Right ventricle myocardium inferior (tissue), 1 donor: Measurements from ENCODE around the gene MED9. TPM values are rescaled to one million over a fixed set of nuclear protein-coding genes. Genes with fewer than 3 reads are reported as not detected.
A peak's percentile ranks its signal among the peaks of the same experiment; 100 is the strongest.

Experiments used
- ATAC-seq: fragments of 200-7000 bp; cut with Tn5 transposase; one replicate; pipeline ENCODE4 v1.9.1; 2020; ENCODE audit warnings: mild to moderate bottlenecking, moderate library complexity
- DNase-seq: peaks from one replicate; pipeline ENCODE4 v3.0.0; 2021; ENCODE audit errors: missing footprints
- intact Hi-C: fragments of 100-400 bp; cut with DNase I; formaldehyde crosslinking; loops from one replicate; pipeline ENCODE4 v1.11.0; 2022
- total RNA-seq: library from RNA; stranded (reverse); fragmentation: NEBNext Ultra II Directional; extraction: Animal tissue kit (Norgen Biotek cat#: 25700); gene quantifications from one replicate; pipeline ENCODE4 v1.2.1, GENCODE V29; 2021
- donor health status: DM: no; HTN: yes; CAD: no; lungs with severe emphysema.

The MED9 gene
- total RNA-seq, 1 donor from 2014 or later = 40.4 TPM

DNA sequence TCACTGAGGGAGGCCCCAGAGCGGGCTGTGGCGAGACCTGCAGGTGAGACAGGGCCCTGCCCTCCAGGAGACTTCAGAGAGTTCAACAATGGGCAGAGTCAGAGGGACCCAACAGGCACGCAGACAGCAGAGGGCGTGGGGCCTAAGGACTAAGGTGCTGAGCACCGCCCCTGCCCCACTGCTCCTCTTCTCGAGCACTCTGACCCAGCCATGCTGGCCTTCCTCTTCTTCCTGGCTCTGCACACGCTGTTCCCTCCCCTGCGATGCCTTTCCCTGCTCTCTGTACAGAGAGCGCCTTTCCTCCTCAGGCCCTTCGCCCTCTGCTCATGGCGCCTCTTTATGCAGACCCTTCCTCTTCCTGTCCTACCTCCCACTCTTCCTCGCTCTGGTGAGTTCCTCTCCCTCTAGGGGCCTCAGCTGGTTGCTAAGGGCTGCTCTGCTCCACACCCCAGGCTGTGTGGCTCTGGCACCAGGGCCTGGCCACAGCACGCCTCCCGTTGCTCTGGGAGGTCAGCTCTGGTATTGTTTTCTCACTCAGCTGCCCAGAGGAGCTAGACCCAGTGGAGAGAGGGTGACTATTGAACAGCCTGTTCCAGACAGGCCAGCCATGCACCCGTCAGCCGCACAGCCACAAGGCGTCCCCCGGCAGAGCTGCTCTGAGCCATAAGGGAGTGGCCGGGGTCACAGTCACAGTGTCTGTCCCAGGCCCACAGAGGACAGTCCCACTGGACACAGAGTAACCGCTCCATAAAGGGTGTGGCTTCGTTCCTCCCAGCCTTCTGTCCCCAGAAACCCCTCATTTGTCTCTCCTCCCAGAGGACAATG is 33.0 kb downstream of the MED9 start:
- ATAC-seq (no peak), DNase-seq (peak; percentile 54)
- intact Hi-C loops = no loop called here

DNA sequence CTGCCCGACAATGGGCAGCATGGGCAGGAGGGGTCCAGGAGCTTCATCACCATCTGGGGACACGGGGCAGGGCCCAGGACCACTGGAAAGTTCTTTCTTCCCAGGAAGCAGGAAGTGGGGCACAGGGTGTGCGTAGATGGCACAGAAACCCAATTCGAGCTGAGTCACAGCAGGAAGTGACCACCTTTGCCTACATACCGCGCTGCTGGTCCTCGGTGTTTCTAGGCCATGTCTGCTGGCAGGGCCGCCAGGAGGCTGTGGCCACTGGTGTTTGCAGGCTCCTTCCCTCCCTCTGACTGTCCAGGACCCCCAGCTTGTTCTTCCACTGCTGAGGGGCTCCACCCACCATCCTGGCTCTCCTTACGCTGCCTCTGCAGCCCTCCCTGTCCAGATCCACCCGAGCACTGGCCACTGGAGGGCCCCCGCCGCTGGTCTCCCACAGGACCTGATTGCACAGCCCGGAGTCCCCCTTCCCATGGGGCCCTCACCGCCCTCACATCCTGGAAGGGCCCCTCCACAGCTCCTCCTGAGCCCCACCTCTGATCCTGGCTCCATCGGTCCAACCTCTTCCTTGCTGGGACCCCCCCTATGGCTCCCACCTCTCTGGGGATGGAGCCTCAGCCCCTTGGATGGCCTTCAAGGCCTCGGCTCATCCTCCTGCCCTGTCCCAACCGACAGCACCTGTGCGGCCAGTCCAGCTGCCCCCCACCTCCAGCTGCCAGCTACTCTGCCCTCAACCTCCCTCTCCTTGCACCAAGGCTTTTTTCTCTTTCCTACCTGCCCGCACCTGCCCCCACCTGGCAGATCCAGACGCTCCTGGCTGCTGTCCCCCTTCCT is 33.9 kb downstream of the MED9 start:
- no peak for ATAC-seq
- intact Hi-C loops = no loop called here
- DNase-seq = peak; percentile 43

- DNase-seq = peak; percentile 48
- intact Hi-C loops = no loop called here
- no peak for ATAC-seq
Observed at GRCh38 chr17:17511293-17511741, 34.5 kb downstream of the MED9 start.

GRCh38 chr17:17511881-17512858 is 35.4 kb downstream of the MED9 start:
- DNase-seq (peak; percentile 32), ATAC-seq (no peak)
- intact Hi-C loops = no loop called here

- intact Hi-C loops = no loop called here
- ATAC-seq (no peak), DNase-seq (peak; percentile 15)
Observed at GRCh38 chr17:17512866-17513265, 36.1 kb downstream of the MED9 start.

GRCh38 chr17:17513626-17514025 is 36.8 kb downstream of the MED9 start:
- peak; percentile 25 for DNase-seq
- intact Hi-C loops = no loop called here
- ATAC-seq = no peak

- ATAC-seq (no peak), DNase-seq (peak; percentile 49)
- intact Hi-C loops = no loop called here
Observed at GRCh38 chr17:17514361-17514992, 37.7 kb downstream of the MED9 start.

DNA sequence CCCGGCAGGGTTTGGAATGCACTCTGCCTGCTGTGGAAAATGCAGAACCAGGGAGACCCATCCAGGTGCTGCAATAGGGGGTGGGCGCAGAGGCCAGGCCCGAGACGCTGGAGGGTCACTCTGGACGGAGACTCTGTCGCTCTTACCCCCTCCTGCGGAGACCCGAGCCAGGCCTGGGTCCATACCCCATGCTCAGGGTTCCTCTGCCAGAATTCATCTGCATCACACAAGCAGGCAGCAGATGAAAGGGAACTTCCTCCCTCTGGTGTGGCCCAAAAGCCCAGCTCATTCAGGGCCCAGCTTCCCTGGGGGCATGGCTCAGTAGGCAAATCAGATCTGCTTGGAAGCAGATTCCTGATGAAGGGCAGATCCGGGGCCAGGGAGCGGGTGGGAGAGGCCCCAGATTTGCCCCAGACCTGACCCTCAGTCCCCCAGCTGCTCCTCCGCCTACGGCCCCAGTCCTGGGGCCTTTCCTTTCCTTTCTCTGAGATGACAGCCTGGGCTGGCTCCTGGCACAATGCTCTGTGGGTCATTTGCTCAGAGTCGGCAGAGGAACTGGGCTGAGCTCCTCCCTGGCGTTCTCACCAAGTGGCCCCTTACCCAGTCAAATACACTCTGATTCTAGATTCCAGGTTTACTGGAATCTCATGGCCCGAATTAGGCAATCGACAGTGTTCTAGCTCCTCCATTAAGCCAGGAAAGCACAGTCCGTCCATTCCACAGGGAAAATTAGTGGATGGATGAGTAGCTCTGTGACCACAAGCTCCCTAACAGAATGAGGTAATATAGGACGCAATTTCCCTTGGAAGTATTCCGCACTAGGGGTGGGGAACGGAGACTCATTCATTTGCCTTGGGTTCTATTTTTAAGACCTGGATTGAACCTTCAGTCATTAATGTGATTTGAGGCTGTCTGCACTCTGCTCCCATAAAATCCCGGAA is 38.5 kb downstream of the MED9 start:
- ATAC-seq (no peak), DNase-seq (peak; percentile 61)
- intact Hi-C loops = no loop called here

GRCh38 chr17:17515934-17516930 is 39.4 kb downstream of the MED9 start:
- ATAC-seq (no peak), DNase-seq (peak; percentile 40)

GRCh38 chr17:17516941-17517720 is 40.3 kb downstream of the MED9 start:
- ATAC-seq = no peak
- peak; percentile 26 for DNase-seq
- intact Hi-C loops = no loop called here

More at GRCh38 chr17:17515934-17516930, 39.4 kb downstream of the MED9 start:
- intact Hi-C loops = no loop called here

DNA sequence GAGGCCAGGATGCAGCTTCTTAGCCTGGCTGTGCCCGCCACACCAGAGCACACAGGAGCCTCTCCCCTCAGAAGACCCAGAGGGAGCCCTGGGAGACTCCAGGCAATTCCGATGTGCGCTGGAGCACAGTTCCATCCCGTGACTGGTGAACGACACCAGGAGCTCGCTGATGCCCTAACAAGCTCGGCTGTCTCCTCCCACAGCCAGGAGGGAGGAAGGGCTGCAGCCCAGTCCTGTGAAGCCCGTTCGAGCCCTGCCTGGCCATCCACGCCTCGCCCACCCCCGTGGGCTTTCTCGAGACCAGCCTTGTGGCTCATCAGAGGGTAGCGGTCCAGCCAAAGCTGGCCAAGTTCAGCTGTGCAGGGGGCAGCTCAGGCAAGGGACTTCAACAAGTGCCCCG is 41.2 kb downstream of the MED9 start:
- ATAC-seq (no peak), DNase-seq (no peak)
- intact Hi-C loops = no loop called here

- peak; percentile 49 for DNase-seq
Observed at GRCh38 chr17:17518951-17519350, 42.2 kb downstream of the MED9 start.

DNA sequence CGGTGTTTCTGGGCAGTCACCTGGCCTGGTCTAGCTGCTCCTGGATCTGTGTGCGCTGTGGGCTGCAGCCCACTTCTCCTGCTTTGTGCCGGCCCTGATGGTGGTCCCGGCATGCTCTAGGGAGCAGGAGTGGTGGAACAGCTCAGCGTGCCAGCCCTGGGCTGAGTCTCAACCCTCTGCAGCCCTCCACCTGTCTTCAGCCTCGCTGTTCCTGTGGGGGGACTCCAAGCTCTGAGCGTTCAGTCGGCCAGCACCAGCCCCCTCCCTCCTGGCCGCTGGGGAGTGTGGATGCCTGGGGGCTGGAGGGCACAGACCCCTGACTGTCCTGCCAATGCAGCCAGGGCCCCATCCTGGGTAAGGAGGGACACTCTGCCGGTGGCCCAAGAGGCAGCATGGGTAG is 43.1 kb downstream of the MED9 start:
- intact Hi-C loops = no loop called here
- DNase-seq (peak; percentile 33), ATAC-seq (no peak)

More at GRCh38 chr17:17518951-17519350, 42.2 kb downstream of the MED9 start:
- intact Hi-C loops = no loop called here
- ATAC-seq = no peak

DNA sequence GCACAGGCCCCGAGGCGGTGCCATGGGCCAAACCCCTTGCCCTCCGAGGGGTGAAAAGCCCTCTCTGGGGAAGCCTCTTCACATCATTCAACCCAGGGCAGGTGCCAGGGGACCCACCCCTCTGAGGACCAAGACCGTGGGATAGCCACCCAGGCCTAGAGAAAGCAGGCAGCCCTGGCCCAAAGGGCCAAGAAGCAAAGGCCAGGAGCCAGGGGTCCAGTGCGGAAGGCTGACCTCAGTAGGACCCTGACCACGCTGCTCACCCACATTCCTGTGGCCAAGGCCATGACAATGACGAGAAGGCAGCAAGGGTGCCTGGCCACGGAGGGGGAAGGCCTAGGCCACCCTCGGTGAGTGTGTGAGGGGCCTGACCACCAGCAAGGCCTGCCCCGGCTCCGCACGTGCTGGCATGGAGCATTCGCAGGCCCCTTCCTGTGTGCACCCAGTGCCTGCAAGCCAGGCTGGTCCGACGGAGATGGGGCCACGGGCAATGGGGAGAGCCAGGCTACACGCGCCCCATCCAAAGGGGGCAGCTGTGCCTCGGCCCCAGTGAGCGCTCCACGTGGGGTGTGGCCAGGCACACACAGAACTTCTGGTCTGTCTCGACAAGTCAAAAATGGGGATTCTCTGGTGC is 43.9 kb downstream of the MED9 start:
- DNase-seq (peak; percentile 43), ATAC-seq (no peak)
- intact Hi-C loops = no loop called here
